ENCODE results near the gene TAF1A.

Gene TAF1A

GRCh38 chr1:222596696-222597095, 7.0 kb upstream of the TAF1A start:
- no peak for DNase-seq (ENCODE audit: low spot score)

- DNase-seq (ENCODE audit: low spot score) = no peak
Measured at GRCh38 chr1:222594789-222595188, 5.1 kb upstream of the TAF1A start.

DNA sequence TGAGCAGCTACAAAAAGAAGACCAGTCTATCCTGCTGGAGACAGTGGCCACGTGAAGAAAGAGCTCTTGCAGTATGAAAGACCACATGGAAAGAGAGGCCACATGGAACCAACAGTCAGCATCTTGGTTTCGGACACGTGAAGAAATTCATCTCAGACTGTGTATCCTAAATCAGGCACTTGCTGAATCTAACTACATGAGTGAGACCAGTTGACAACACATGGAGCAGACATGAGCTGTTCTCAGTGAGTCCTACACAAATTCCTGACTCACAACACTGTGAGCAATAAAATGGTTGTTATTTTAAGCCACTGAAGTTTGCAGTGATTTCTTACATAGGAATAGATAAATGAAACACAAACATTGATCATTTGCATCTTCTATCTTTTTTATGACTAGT, 2.4 kb upstream of the TAF1A start:
- no peak for DNase-seq (ENCODE audit: low spot score)

- DNase-seq (ENCODE audit: low spot score) = no peak
Measured at GRCh38 chr1:222588135-222588534, 1.6 kb downstream of the TAF1A start.

GRCh38 chr1:222586842-222587241, 2.9 kb downstream of the TAF1A start:
- no peak for DNase-seq (ENCODE audit: low spot score)

- no peak for DNase-seq (ENCODE audit: low spot score)
Measured at GRCh38 chr1:222583079-222583478, 6.7 kb downstream of the TAF1A start.

DNA sequence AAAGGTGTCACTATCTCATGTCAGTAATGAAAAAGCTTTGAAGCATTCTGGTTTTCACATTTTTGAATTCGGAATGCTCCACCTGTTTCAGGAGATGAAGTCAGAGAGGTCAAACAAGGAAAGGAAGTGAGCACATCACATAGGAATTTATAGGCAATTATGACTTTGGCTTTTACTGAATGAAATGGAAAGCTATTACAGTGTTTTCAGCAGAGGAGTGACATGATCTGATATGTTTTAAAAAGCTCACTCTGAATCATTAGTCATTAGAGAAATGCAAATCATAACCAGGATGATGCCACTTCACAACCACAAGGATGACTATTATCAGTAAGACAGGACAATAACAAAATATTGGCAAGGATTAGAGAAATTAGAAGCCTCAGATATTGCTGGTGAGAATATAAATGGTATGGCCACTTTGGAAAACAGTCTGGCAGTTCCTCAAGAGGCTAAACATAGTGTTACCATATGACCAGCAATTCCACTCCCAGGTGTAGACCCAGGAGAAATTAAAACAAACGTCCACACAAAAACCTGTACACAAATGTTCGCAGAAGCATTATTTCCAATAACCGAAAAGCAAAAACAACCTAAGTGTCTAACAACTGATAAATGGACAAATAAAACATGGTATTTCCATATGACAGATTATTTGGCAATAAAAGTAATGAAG, 7.5 kb downstream of the TAF1A start:
- no peak for DNase-seq (ENCODE audit: low spot score)

GRCh38 chr1:222579316-222579715, 10.4 kb downstream of the TAF1A start:
- no peak for DNase-seq (ENCODE audit: low spot score)

DNA sequence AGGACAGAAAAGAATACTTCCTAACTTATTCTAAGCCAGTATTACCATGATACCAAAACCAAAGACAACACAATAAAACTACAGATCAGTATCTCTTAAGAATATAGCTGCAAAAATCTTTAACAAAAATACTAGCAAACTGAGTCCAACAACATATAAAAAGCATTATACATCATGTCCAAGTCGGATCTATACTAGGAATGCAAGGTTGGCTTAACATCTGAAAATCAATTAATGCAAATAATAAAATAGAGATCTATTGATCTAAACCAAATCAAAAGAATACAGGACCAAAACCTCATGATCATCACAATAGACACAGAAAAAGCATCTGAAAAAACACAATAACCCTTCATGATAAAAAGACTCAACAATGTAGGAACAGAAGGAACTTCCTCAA, 18.9 kb downstream of the TAF1A start:
- no peak for DNase-seq (ENCODE audit: low spot score)

GRCh38 chr1:222561656-222562055, 28.1 kb downstream of the TAF1A start:
- DNase-seq (ENCODE audit: low spot score) = no peak

DNA sequence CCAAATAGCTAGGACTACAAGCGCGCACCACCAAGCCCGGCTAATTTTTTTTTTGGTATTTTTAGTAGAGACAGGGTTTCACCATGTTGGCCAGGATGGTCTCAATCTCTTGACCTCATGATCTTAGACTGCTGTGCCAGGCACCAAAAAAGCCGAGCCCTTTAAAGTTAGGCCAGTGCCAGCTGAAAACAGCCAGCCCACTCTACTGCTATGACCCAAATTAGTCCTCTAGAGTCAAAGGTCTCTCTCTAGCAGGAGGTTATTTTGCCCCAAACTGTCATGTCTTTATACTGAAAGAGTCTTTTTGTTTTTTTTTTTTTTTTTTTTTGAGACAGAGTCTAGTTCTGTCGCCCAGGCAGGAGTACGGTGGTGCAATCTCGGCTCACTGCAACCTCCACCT, 32.2 kb downstream of the TAF1A start:
- DNase-seq (ENCODE audit: low spot score) = no peak

- DNase-seq (ENCODE audit: low spot score) = no peak
Measured at GRCh38 chr1:222557148-222557547, 32.6 kb downstream of the TAF1A start.

DNA sequence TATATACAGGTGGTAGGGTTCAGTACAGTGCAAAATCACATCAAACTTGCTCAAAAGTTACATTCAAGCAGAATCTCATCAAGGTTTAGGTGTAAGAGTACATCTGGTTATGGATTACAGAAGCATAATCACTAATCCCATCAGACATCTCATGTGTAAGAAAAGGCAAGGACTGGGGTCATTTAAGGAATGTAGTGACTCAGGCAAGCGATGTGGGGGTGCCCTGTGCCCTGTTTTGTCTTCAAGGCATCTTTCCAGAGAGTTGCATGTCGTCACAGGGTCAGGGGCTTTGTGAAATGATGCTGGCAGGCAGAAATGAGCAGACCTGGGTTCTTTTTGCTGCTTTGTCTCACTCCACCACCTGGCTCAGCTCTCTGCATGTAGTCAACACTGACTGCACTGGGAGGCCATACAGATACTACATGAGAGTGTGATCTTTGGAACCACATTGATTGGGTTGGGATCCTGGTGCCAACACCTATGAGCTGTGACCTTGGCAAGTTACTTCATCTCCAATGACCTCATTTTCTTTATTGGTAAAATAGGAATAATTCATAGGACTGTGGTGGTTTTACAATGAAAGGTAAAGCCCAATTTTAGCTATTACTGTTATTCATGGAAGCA, 33.6 kb downstream of the TAF1A start:
- no peak for DNase-seq (ENCODE audit: low spot score)

GRCh38 chr1:222554177-222554576, 35.6 kb downstream of the TAF1A start:
- no peak for DNase-seq (ENCODE audit: low spot score)

GRCh38 chr1:222552882-222553281, 36.9 kb downstream of the TAF1A start:
- no peak for DNase-seq (ENCODE audit: low spot score)

DNA sequence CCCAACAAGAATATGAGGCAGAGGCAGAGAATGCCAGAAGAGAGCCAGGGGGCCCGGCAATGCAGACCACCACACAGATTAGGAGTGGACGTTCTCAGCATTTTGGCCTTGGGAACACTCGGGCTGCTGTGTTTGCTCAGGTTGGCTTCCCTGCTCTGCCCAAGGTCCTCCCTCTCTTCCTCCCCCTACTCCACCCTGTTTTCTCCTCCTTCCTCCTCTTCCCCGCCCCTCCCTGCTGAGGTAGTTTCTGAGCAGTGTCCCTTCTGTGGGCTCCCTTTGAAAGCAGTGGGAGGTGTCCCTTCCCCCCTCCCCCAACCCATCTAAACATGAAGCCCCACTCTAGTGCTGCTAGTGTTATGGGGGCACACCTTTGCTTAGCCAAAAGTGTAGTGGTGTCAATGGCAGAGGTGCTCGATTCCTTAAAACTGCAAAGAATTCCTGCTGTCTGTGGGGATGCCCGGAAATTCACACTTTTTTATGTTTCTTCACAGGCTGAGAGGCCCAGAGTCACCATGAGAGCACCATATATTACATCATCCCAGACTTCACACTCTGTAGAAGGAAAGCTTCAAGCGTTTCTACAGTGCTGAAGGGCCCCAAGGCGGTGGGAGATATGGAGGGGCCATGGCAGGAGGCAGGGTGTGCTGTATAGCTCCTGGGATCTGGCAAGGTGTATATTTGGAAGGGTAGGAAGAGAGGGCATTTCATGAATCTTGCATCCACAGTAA, 41.6 kb downstream of the TAF1A start, which contains the start of gene HHIPL2:
TSS of gene HHIPL2 (minus strand) at position 161 of the 728 bp plus-strand sequence. CDS start at position 101, 60 bp downstream.
- DNase-seq (ENCODE audit: low spot score) = no peak

DNA sequence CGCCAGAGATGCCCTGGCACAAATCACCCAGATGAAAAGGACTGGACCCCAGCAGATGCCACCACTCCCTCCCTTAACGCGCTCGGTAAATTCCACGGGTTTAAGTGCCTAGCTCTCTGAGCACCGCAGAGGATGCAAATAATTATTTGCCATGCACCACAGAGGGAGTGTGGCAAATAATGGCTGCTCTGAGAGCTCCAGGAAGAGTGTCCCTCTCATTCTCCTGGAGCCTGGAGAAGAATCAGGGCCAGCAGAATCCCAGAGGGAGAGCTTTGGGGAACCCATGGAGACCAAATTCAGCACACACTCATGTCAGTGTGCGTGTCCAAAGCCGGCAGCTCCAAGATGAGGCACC, 42.5 kb downstream of the TAF1A start:
- DNase-seq (ENCODE audit: low spot score) = no peak

DNA sequence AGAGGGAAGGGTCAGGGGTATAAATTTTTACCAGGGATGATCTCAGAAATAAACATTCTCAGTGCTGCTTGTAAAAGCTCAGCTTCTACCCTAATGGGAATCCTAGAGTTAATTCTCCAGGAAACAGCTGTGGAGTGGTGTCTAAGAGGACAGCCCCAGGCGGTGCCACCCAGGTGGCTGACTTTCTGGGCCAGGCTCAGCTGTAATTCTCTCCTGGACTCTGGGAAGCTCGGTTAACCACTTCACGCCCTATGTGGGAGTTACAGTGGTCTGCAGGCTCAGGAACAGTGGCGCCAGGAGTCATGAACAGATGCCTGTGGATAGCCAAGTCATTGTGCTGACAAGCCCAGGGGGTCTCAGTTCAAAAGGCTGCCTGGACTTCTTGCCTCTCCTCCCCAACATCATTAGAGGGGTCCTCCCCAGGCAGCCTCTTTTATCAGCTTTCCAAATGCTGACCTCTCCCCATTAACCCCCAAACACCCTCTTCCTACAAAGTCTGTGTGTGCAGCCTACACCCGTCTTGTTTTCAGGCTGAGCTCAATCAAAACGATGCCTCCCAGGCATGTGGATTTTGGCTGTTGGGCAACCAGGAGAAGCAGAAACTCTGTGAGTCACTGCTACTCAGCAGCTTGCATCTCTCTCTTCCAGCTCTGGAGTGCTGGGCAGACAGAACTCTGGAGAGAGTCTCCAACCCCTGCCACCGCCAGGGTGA, 43.0 kb downstream of the TAF1A start:
- DNase-seq (ENCODE audit: low spot score) = no peak

- DNase-seq (ENCODE audit: low spot score) = no peak
Measured at GRCh38 chr1:222546091-222546490, 43.6 kb downstream of the TAF1A start.

- no peak for DNase-seq (ENCODE audit: low spot score)
Measured at GRCh38 chr1:222543817-222544216, 45.9 kb downstream of the TAF1A start.

GRCh38 chr1:222540598-222540995, 49.1 kb downstream of the TAF1A start:
- DNase-seq (ENCODE audit: low spot score) = no peak

- DNase-seq (ENCODE audit: low spot score) = no peak
Measured at GRCh38 chr1:222539951-222540597, 49.7 kb downstream of the TAF1A start.
